Activated CD8-positive, alpha-beta memory T cell treated with anti-CD3 and anti-CD28 coated beads, Interleukin-2, amount 10 ng/mL, durations not matched to agents 7 days and 5 days (primary cell): ENCODE measurements around the gene FBXL17. TPM values are rescaled to one million over a fixed set of nuclear protein-coding genes. Genes with fewer than 3 reads are reported as not detected.

ENCODE experiments used
- ATAC-seq: fragments of 150-1000 bp; cut with Tn5 transposase; one replicate; pipeline ENCODE4 v1.10.0; 2021; ENCODE audit warnings: moderate library complexity
- CTCF ChIA-PET: fragments of 350-600 bp; sonication (Branson Sonifier 250); formaldehyde crosslinking; loops from one replicate; lab custom pipeline; 2021; ENCODE audit warnings: antibody characterized with exemption; lab: Charles Lee
- DNase-seq: peaks from one replicate; pipeline ENCODE4 v3.0.0-alpha.2; 2020
- H3K27ac Mint-ChIP-seq: one replicate; pipeline ENCODE4 v1.8.0; 2021; ENCODE audit warnings: mild to moderate bottlenecking, mixed read lengths
- H3K27me3 Mint-ChIP-seq: one replicate; pipeline ENCODE4 v1.8.0; 2021; ENCODE audit warnings: mixed read lengths
- H3K36me3 Mint-ChIP-seq: one replicate; pipeline ENCODE4 v1.8.0; 2021; ENCODE audit warnings: mild to moderate bottlenecking, mixed read lengths
- H3K4me1 Mint-ChIP-seq: one replicate; pipeline ENCODE4 v1.8.0; 2021; ENCODE audit warnings: mixed read lengths
- H3K4me3 Mint-ChIP-seq: one replicate; pipeline ENCODE4 v1.8.0; 2021; ENCODE audit warnings: mild to moderate bottlenecking, moderate library complexity, mixed read lengths
- H3K9me3 Mint-ChIP-seq: one replicate; pipeline ENCODE4 v1.8.0; 2022; ENCODE audit warnings: low read depth, mixed read lengths
- total RNA-seq, 2 experiments: library from RNA; stranded (reverse); gene quantifications; one replicate each; pipeline ENCODE4 v1.2.3, GENCODE V29; 2021

Gene FBXL17
- total RNA-seq, 2 experiments from 2014 or later = 6.6 to 10.9 TPM

- no peaks in the 10 kb centered on the region for H3K4me1 Mint-ChIP-seq
- no peaks in the 10 kb centered on the region for H3K9me3 Mint-ChIP-seq
Measured at GRCh38 chr5:107824821-107825220, 557.1 kb downstream of the FBXL17 start.

GRCh38 chr5:107821288-107821687 is 560.6 kb downstream of the FBXL17 start:
- H3K4me1 Mint-ChIP-seq = no peaks in the 10 kb centered on the region
- DNase-seq = no peak
- H3K36me3 Mint-ChIP-seq = no peaks in the 10 kb centered on the region
- ATAC-seq = no peak
- H3K27ac Mint-ChIP-seq = no peak overlapping the region
- H3K4me3 Mint-ChIP-seq = no peak overlapping the region
- CTCF ChIA-PET = no interaction called here
- no peaks in the 10 kb centered on the region for H3K9me3 Mint-ChIP-seq
- peaks cover 4% of the 10 kb centered on the region for H3K27me3 Mint-ChIP-seq

More at GRCh38 chr5:107824821-107825220, 557.1 kb downstream of the FBXL17 start:
- H3K27me3 Mint-ChIP-seq = peaks cover 2% of the 10 kb centered on the region
- no peak for DNase-seq
- no peak for ATAC-seq
- H3K27ac Mint-ChIP-seq = no peak overlapping the region
- CTCF ChIA-PET = no interaction called here
- H3K4me3 Mint-ChIP-seq = no peak overlapping the region
- no peaks in the 10 kb centered on the region for H3K36me3 Mint-ChIP-seq

DNA sequence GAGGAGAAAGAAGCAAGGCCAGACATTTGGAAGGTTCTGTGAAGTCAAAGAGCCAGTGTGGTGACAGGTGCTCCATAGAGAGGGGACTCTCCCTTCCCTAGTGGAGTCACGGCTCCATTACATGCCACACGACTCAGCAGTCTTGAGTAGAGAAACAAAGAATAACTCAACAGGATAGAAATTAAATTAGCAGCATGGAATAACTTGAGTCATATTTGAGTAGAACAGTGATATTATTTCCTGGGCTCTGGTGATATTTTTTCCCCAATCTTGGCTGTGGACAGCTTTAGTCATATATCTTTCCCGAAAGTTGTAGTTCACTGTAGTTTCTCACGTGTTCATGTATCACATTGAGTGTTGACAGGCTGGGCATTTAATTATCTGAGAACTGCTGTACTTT is 561.5 kb downstream of the FBXL17 start:
- ATAC-seq (no peak), DNase-seq (no peak)
- Mint-ChIP-seq H3K4me3 (no peak overlapping the region), H3K27ac (no peak overlapping the region), H3K9me3 (no peaks in the 10 kb centered on the region), H3K27me3 (peaks cover 4% of the 10 kb centered on the region), H3K36me3 (no peaks in the 10 kb centered on the region), H3K4me1 (no peaks in the 10 kb centered on the region)
- CTCF ChIA-PET = no interaction called here

DNA sequence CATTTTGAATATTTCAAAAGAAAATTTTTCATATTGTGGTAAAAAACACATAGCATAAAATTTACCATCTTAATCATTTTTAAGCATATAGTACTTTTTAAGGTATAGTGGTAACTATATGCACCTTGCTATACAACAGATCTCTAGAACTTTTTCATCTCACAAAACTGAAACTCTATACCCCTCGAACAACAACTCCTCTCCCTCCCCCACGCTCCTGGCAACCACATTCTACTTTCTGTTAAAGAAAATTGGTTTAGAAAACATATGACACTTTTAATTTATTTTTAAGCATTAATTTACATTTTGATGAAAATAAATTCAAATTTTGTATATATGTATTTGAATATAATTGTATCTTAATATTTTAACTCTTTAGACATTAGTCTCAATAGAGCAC is 563.9 kb downstream of the FBXL17 start:
- DNase-seq = no peak
- Mint-ChIP-seq H3K4me1 (no peaks in the 10 kb centered on the region), H3K4me3 (no peak overlapping the region), H3K27me3 (peaks cover 2% of the 10 kb centered on the region), H3K27ac (no peak overlapping the region), H3K36me3 (no peaks in the 10 kb centered on the region), H3K9me3 (no peaks in the 10 kb centered on the region)
- ATAC-seq = no peak
- CTCF ChIA-PET = no interaction called here

GRCh38 chr5:107817436-107817835 is 564.5 kb downstream of the FBXL17 start:
- H3K4me3 Mint-ChIP-seq = no peak overlapping the region
- no peaks in the 10 kb centered on the region for H3K4me1 Mint-ChIP-seq
- DNase-seq (no peak), ATAC-seq (no peak)
- no peaks in the 10 kb centered on the region for H3K36me3 Mint-ChIP-seq
- H3K9me3 Mint-ChIP-seq = no peaks in the 10 kb centered on the region
- no peak overlapping the region for H3K27ac Mint-ChIP-seq
- CTCF ChIA-PET = no interaction called here
- peaks cover 2% of the 10 kb centered on the region for H3K27me3 Mint-ChIP-seq

GRCh38 chr5:107815109-107815508 is 566.8 kb downstream of the FBXL17 start:
- H3K9me3 Mint-ChIP-seq = no peaks in the 10 kb centered on the region
- ATAC-seq = no peak
- DNase-seq = no peak
- peaks cover 7% of the 10 kb centered on the region for H3K27me3 Mint-ChIP-seq
- CTCF ChIA-PET = no interaction called here
- no peaks in the 10 kb centered on the region for H3K4me1 Mint-ChIP-seq
- no peak overlapping the region for H3K4me3 Mint-ChIP-seq
- H3K36me3 Mint-ChIP-seq = no peaks in the 10 kb centered on the region
- H3K27ac Mint-ChIP-seq = no peak overlapping the region

- DNase-seq = no peak
- peaks cover 7% of the 10 kb centered on the region for H3K27me3 Mint-ChIP-seq
- H3K9me3 Mint-ChIP-seq = no peaks in the 10 kb centered on the region
- no peak overlapping the region for H3K4me3 Mint-ChIP-seq
- ATAC-seq = no peak
- H3K4me1 Mint-ChIP-seq = no peaks in the 10 kb centered on the region
- H3K36me3 Mint-ChIP-seq = no peaks in the 10 kb centered on the region
- no peak overlapping the region for H3K27ac Mint-ChIP-seq
- CTCF ChIA-PET = no interaction called here
Measured at GRCh38 chr5:107814183-107814827, 567.6 kb downstream of the FBXL17 start.

GRCh38 chr5:107813559-107813958 is 568.3 kb downstream of the FBXL17 start:
- no peaks in the 10 kb centered on the region for H3K36me3 Mint-ChIP-seq
- CTCF ChIA-PET = no interaction called here
- H3K4me3 Mint-ChIP-seq = no peak overlapping the region
- H3K4me1 Mint-ChIP-seq = no peaks in the 10 kb centered on the region
- no peaks in the 10 kb centered on the region for H3K9me3 Mint-ChIP-seq
- DNase-seq (no peak), ATAC-seq (no peak)
- H3K27ac Mint-ChIP-seq = no peak overlapping the region
- H3K27me3 Mint-ChIP-seq = peaks cover 7% of the 10 kb centered on the region

DNA sequence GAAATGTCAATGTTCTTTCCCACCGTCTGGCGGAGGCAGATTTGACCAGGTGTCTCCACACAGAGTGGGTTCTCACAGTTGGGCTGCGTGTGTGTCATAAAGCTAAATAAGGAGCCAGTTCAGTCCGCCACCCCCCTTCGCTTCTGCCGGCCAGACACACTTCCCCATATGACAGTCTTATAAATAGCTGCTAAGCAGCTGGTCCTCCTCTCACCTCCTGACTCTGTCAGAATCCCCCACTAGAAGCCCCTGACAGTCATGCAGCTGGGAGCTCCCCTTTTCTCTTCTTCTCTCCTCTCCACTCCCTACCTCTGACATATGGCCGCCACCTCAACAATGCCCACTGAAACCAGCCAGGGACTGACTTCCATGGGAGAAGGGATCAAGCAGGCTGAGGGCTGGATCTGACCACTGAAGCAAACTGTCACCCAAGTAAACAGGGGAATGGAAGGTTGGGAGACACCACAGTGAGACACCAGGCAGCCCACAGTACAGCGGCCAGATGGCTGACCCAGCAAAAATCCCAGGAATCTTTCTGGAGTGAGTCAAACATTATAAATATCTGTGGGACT is 569.2 kb downstream of the FBXL17 start:
- Mint-ChIP-seq H3K4me3 (no peak overlapping the region), H3K4me1 (no peaks in the 10 kb centered on the region), H3K27ac (no peak overlapping the region), H3K36me3 (no peaks in the 10 kb centered on the region), H3K9me3 (no peaks in the 10 kb centered on the region), H3K27me3 (peaks cover 6% of the 10 kb centered on the region)
- ATAC-seq = no peak
- DNase-seq = no peak
- CTCF ChIA-PET = no interaction called here

DNA sequence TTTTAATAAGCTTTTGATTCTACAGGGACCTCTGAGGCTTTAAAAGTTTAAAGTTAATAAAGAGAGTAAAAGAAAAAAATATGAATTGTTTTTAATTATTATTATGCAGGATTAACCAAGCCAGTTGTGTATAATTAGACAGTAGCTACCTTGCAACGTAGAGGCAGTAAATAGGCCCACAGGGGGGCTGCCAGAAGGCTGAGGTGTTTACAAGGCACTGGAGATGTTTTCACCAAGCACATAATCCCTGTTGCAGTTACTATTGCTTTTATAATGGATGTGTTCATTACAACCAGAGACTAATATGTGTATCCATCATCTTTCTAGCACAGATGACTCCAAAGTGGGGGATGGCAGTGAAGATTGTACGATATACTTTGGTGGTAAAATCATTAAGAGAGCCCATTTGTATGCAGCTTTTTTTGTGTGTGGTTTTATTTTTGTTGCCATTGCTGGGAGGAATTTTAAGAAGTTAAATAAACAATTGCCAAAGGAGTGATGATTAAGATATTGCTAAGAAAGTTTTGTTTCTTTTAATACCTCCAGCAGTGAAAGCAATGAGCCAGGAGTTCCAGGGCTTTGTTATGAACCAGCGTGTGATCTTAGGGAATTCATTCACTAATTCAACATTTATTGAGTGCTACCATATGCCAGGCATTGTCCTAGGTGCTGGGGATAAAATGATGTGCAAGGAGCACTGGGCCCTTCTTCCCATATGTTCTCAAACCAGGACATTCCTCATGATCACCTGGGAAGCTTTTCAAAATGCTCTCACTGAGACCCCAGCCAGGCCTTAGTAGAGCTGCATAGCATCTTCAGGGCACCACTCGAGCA is 572.5 kb downstream of the FBXL17 start:
- ATAC-seq (no peak), DNase-seq (no peak)
- Mint-ChIP-seq H3K4me3 (no peak overlapping the region), H3K4me1 (no peaks in the 10 kb centered on the region), H3K27ac (no peak overlapping the region), H3K27me3 (peaks cover 6% of the 10 kb centered on the region), H3K36me3 (no peaks in the 10 kb centered on the region), H3K9me3 (no peaks in the 10 kb centered on the region)
- CTCF ChIA-PET = no interaction called here
